Spleen (tissue), 7 donors: ENCODE results near the gene STK33.

Source experiments
- POLR2A ChIP-seq, 3 donors: fragments of 450-650 bp; IDR thresholded peaks; one replicate each; pipeline ENCODE4 v1.5.1; 2017; ENCODE audit warnings: antibody characterized with exemption in 3 of 3, mild to moderate bottlenecking in 1 of 3
- POLR2AphosphoS5 ChIP-seq, 3 donors: sonication (generic); formaldehyde crosslinking; IDR thresholded peaks; one replicate each; pipeline ENCODE4 v1.5.1; 2017; ENCODE audit warnings: antibody characterized with exemption in 3 of 3
- TF ChIP-seq, protein P1 (sequence below), 11 experiments: fragments of 200-600 bp in 7 of 11; fragments of 450-650 bp in 4 of 11; sonication (generic) in 4 of 11; IDR thresholded peaks in 8 of 11; conservative IDR thresholded peaks in 3 of 11; 1 replicate in 7 of 11; 2 replicates in 4 of 11; pipeline versions ENCODE4 v1.4.0 to v1.8.0; 2016 to 2021; ENCODE audit warnings: antibody characterized with exemption in 11 of 11, inconsistent platforms in 4 of 11, mild to moderate bottlenecking in 1 of 11
- donor health status: DM: no; HTN: no; CAD: no; lungs with moderate emphysema.
- donor health status: DM: no; HTN: no; CAD: no.
- donor health status: DM: no; HTN: no; CAD: no.

DNA sequence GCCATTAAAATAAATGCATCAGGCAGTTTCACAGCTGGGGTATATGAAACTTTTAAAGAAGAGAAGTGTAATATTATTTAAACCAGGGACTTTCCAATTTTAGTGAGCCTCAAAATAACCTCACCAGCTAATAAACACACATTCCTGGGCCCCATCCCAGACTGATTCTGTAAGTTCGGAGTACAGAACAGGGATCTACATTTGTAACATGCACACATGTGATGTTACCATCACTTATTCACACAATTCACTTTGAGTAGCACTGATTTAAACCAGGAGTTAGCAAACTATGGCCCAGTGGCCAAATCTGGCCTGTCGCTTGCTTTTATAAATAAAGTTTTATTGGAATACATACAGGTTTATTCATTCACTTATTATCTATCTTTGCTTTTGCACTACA lies 62.0 kb downstream of the STK33 start:
- TF ChIP-seq, protein P1, sequence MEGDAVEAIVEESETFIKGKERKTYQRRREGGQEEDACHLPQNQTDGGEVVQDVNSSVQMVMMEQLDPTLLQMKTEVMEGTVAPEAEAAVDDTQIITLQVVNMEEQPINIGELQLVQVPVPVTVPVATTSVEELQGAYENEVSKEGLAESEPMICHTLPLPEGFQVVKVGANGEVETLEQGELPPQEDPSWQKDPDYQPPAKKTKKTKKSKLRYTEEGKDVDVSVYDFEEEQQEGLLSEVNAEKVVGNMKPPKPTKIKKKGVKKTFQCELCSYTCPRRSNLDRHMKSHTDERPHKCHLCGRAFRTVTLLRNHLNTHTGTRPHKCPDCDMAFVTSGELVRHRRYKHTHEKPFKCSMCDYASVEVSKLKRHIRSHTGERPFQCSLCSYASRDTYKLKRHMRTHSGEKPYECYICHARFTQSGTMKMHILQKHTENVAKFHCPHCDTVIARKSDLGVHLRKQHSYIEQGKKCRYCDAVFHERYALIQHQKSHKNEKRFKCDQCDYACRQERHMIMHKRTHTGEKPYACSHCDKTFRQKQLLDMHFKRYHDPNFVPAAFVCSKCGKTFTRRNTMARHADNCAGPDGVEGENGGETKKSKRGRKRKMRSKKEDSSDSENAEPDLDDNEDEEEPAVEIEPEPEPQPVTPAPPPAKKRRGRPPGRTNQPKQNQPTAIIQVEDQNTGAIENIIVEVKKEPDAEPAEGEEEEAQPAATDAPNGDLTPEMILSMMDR (IDR thresholded peaks at IDR 0.05 in 8 of 11, conservative IDR thresholded peaks at IDR 0.05 in 3 of 11), result no peak
- TF ChIP-seq POLR2A (IDR thresholded peaks at IDR 0.05) (no peak), POLR2AphosphoS5 (IDR thresholded peaks at IDR 0.05) (no peak)
